B cell (primary cell): ENCODE measurements around the gene KIF14. TPM values are rescaled to one million over a fixed set of nuclear protein-coding genes. Genes with fewer than 3 reads are reported as not detected.

ENCODE experiments used
- ATAC-seq: fragments of 200-7000 bp; cut with Tn5 transposase; one replicate; pipeline ENCODE4 v1.10.0; 2021; ENCODE audit warnings: low read depth, mild to moderate bottlenecking, moderate number of reproducible peaks, moderate library complexity
- CTCF ChIA-PET: fragments of 350-600 bp; sonication (Branson Sonifier 250); formaldehyde crosslinking; loops from one replicate; lab custom pipeline; 2021; ENCODE audit warnings: antibody characterized with exemption, inconsistent platforms; lab: Charles Lee
- POLR2A ChIA-PET: fragments of 350-600 bp; sonication (Branson Sonifier 250); formaldehyde crosslinking; loops from one replicate; lab custom pipeline; 2021; ENCODE audit warnings: antibody characterized with exemption; lab: Charles Lee
- DNase-seq: peaks from one replicate; pipeline ENCODE4 v3.0.0; 2013
- H2AFZ ChIP-seq: 2 replicates; pipeline ENCODE4 v1.6.1; 2012; ENCODE audit warnings: mild to moderate bottlenecking, low read depth, low read length; ENCODE audit not compliant: insufficient read depth, poor library complexity, severe bottlenecking
- H3K27ac ChIP-seq, 2 donors: 1 replicate in 1 of 2; 2 replicates in 1 of 2; pipeline ENCODE4 v1.5.1; 2012 to 2013; ENCODE audit warnings: low read length in 2 of 2, mild to moderate bottlenecking in 2 of 2, moderate library complexity in 1 of 2
- H3K27me3 ChIP-seq, 4 experiments: fragments of 200-600 bp in 1 of 4; sonication (generic) in 1 of 4; replicated peaks in 1 of 4; 1 replicate in 2 of 4; 2 replicates in 2 of 4; pipeline versions ENCODE4 v1.6.1 to v1.7.0; 2013 to 2016; ENCODE audit warnings: low read length in 3 of 4, mild to moderate bottlenecking in 2 of 4, mixed read lengths in 1 of 4, moderate library complexity in 1 of 4; ENCODE audit not compliant: insufficient read depth in 4 of 4, control insufficient read depth in 3 of 4; ENCODE audit errors: control extremely low read depth in 1 of 4
- H3K36me3 ChIP-seq, 2 experiments: replicated peaks in 1 of 2; 1 replicate in 1 of 2; 2 replicates in 1 of 2; pipeline versions ENCODE4 v1.6.1 to v1.7.1; 2013; ENCODE audit warnings: low read length in 1 of 2; ENCODE audit not compliant: insufficient read depth in 2 of 2, control insufficient read depth in 1 of 2; ENCODE audit errors: control extremely low read depth in 1 of 2, extremely low read depth in 1 of 2
- H3K4me1 ChIP-seq, 2 donors: fragments of 200-600 bp in 1 of 2; sonication (generic) in 1 of 2; 1 replicate in 1 of 2; 2 replicates in 1 of 2; pipeline versions ENCODE4 v1.5.1 to v1.6.1; 2013 to 2017; ENCODE audit warnings: low read length in 2 of 2; ENCODE audit not compliant: control insufficient read depth in 2 of 2, insufficient read depth in 2 of 2
- H3K4me2 ChIP-seq: replicated peaks from 2 replicates; pipeline ENCODE3; 2012; ENCODE audit warnings: mild to moderate bottlenecking, low read depth, low read length; ENCODE audit not compliant: poor library complexity, severe bottlenecking
- H3K4me3 ChIP-seq, 5 experiments: fragments of 200-600 bp in 1 of 5; sonication (generic) in 1 of 5; 1 replicate in 3 of 5; 2 replicates in 2 of 5; pipeline versions ENCODE4 v1.5.1 to v1.7.0; 2011 to 2016; ENCODE audit warnings: low read length in 4 of 5, mild to moderate bottlenecking in 4 of 5, low read depth in 2 of 5, control low read depth in 1 of 5, moderate library complexity in 1 of 5; ENCODE audit not compliant: insufficient read depth in 1 of 5; ENCODE audit errors: control extremely low read depth in 1 of 5, extremely low read depth in 1 of 5
- H3K79me2 ChIP-seq: fragments of 200-600 bp; sonication (generic); one replicate; pipeline ENCODE4 v1.6.0; 2016; ENCODE audit warnings: low read length; ENCODE audit not compliant: control insufficient read depth, insufficient read depth
- H3K9ac ChIP-seq: fragments of 200-600 bp; sonication (generic); 2 replicates; pipeline ENCODE4 v1.6.1; 2017; ENCODE audit warnings: mild to moderate bottlenecking, low read length, moderate library complexity
- H3K9me3 ChIP-seq, 3 donors: one replicate each; pipeline versions ENCODE4 v1.6.1 to v1.7.1; 2013; ENCODE audit warnings: low read length in 2 of 3; ENCODE audit not compliant: control insufficient read depth in 2 of 3, insufficient read depth in 1 of 3; ENCODE audit errors: control extremely low read depth in 1 of 3
- H4K20me1 ChIP-seq: 2 replicates; pipeline ENCODE4 v1.6.0; 2012; ENCODE audit warnings: mild to moderate bottlenecking, low read length; ENCODE audit not compliant: insufficient read depth, control insufficient read depth, poor library complexity, severe bottlenecking
- H3K27ac Mint-ChIP-seq: one replicate; pipeline ENCODE4 v1.8.0; 2021; ENCODE audit warnings: mixed read lengths
- H3K27me3 Mint-ChIP-seq: one replicate; pipeline ENCODE4 v1.8.0; 2021; ENCODE audit warnings: mixed read lengths
- H3K4me1 Mint-ChIP-seq: one replicate; pipeline ENCODE4 v1.8.0; 2021; ENCODE audit warnings: mixed read lengths
- H3K4me3 Mint-ChIP-seq: one replicate; pipeline ENCODE4 v1.8.0; 2021; ENCODE audit warnings: mixed read lengths
- H3K9me3 Mint-ChIP-seq: one replicate; pipeline ENCODE4 v1.8.0; 2022; ENCODE audit warnings: mixed read lengths; ENCODE audit not compliant: insufficient read depth
- CTCF ChIP-seq: fragments of 200-600 bp; IDR thresholded peaks from one replicate; pipeline ENCODE4 v1.8.0; 2022; ENCODE audit warnings: antibody characterized with exemption, mild to moderate bottlenecking
- EZH2 ChIP-seq: IDR thresholded peaks from 2 replicates; pipeline ENCODE4 v1.6.1; 2012; ENCODE audit warnings: borderline replicate concordance, low read depth, mild to moderate bottlenecking, moderate library complexity, low read length; ENCODE audit not compliant: insufficient read depth, poor library complexity, severe bottlenecking
- WGBS: methylation state at CpG from one replicate; pipeline ENCODE4 v1.1.5; 2013; ENCODE audit warnings: missing lambda C conversion rate; ENCODE audit not compliant: insufficient coverage; 5-methylcytosine and 5-hydroxymethylcytosine counted together
- intact Hi-C: fragments of 100-400 bp; cut with micrococcal nuclease; formaldehyde crosslinking; loops from one replicate; pipeline ENCODE4 v1.10.0; 2022
- polyA plus RNA-seq: library from polyadenylated mRNA; depleted of rRNA; stranded (reverse); fragments of >200 nt; gene quantifications from 2 replicates; pipeline ENCODE4 v1.2.3, GENCODE V29; 2012
- total RNA-seq, 2 donors: library from RNA; stranded (reverse); fragments of 120-200 nt in 1 of 2; gene quantifications; 1 replicate in 1 of 2; 2 replicates in 1 of 2; pipeline versions ENCODE4 v1.2.3 to v1.2.4, GENCODE V29; 2013 to 2022

The KIF14 gene
- total and polyA plus RNA-seq, 2 donors (not counting 1 experiment from before 2014, with no cell fraction given): 0.01 to 0.15 TPM

GRCh38 chr1:200610846-200611245, 9.7 kb downstream of the KIF14 start:
- Histone ChIP-seq H3K4me3 (no peak overlapping the region), H3K4me2 (no peak overlapping the region), H3K79me2 (no peaks in the 10 kb centered on the region), H3K9ac (no peak overlapping the region), H3K36me3 (no peaks in the 10 kb centered on the region), H3K4me1 (no peaks in the 10 kb centered on the region), H3K27me3 (no peaks in the 10 kb centered on the region), H3K27ac (no peak overlapping the region), H4K20me1 (no peaks in the 10 kb centered on the region), H2AFZ (no peak overlapping the region), H3K9me3 (no peaks in the 10 kb centered on the region)
- ChIA-PET CTCF (interaction anchor here (1.2 kb wide), 2 partner anchors 11 to 198 kb away, joined by 3 to 8 read pairs; no protein-coding TSS in a partner anchor), POLR2A (no interaction called here)
- no peaks in the 10 kb centered on the region for H3K9me3 Mint-ChIP-seq
- no peaks in the 10 kb centered on the region for H3K27me3 Mint-ChIP-seq
- no peaks in the 10 kb centered on the region for H3K4me1 Mint-ChIP-seq
- TF ChIP-seq EZH2: no peak
- TF ChIP-seq CTCF: no peak
- WGBS: 41% methylated on average over 2 of the region's 2 CpGs
- no peak overlapping the region for H3K4me3 Mint-ChIP-seq
- H3K27ac Mint-ChIP-seq: no peak overlapping the region
- intact Hi-C loops: no loop called here
- DNase-seq (no peak), ATAC-seq (no peak)

- Histone ChIP-seq H3K4me2 (no peak overlapping the region), H3K9me3 (no peaks in the 10 kb centered on the region), H3K9ac (no peak overlapping the region), H4K20me1 (no peaks in the 10 kb centered on the region), H3K79me2 (no peaks in the 10 kb centered on the region), H3K4me3 (no peak overlapping the region), H2AFZ (no peak overlapping the region), H3K4me1 (no peaks in the 10 kb centered on the region), H3K36me3 (no peaks in the 10 kb centered on the region), H3K27me3 (no peaks in the 10 kb centered on the region), H3K27ac (no peak overlapping the region)
- Mint-ChIP-seq H3K4me3 (no peak overlapping the region), H3K27me3 (no peaks in the 10 kb centered on the region), H3K9me3 (no peaks in the 10 kb centered on the region), H3K4me1 (no peaks in the 10 kb centered on the region), H3K27ac (no peak overlapping the region)
- no peak for TF ChIP-seq EZH2
- no peak for TF ChIP-seq CTCF
- ATAC-seq (no peak), DNase-seq (no peak)
- POLR2A ChIA-PET: no interaction called here
- no CpG with 5 or more reads among the region's 1 CpG for WGBS
- intact Hi-C loops: no loop called here
- CTCF ChIA-PET: no interaction called here
These were observed 17.9 kb downstream of the KIF14 start for GRCh38 chr1:200602632-200603031.
